B cell (primary cell): Measurements from ENCODE around the gene ARHGEF19.

Experiments used
- CTCF ChIP-seq: fragments of 200-600 bp; IDR thresholded peaks from one replicate; pipeline ENCODE4 v1.8.0; 2022; ENCODE audit warnings: antibody characterized with exemption, mild to moderate bottlenecking
- EZH2 ChIP-seq: IDR thresholded peaks from 2 replicates; pipeline ENCODE4 v1.6.1; 2012; ENCODE audit warnings: borderline replicate concordance, low read depth, mild to moderate bottlenecking, moderate library complexity, low read length; ENCODE audit not compliant: insufficient read depth, poor library complexity, severe bottlenecking

GRCh38 chr1:16221499-16221898, 9.0 kb upstream of the ARHGEF19 start:
- TF ChIP-seq CTCF, result no peak
- TF ChIP-seq EZH2, result no peak
